ENCODE data around the gene PNRC1.
"Not testable (repeated sequence)": the region's sequence is repeated elsewhere in the genome, so short reads cannot be mapped to it uniquely, and the experiment has no call there.

PNRC1 gene

DNA sequence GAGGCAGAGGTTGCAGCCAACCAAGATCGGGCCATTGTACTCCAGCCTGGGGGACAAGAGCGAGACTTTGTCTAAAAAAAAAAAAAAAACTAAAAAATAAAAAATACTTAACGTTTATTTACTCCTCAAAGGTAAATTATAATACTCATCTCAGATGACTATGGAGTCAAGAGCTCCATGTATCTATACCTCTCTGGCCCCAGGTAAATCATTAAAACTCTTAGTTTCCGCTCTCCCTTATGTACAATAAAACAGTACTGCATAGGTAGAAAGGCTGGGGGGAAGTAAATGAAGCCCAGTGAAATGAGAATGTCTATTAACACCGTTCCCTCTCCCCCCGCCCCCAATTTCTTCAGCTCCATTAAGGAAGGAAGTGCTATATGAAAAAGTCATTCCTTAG, 36.2 kb downstream of the PNRC1 start:
- DNase-seq = no peak

GRCh38 chr6:89117211-89118108, 36.9 kb downstream of the PNRC1 start, which contains the start of gene SRSF12:
Gene SRSF12 (minus strand): TSS chr6:89118071. CDS start chr6:89117887, 184 bp downstream.
- DNase-seq = peak; percentile 42

GRCh38 chr6:89118931-89119330, 38.4 kb downstream of the PNRC1 start:
- no peak for DNase-seq

- DNase-seq = no peak
These were observed 39.8 kb downstream of the PNRC1 start for GRCh38 chr6:89120371-89120770.

- DNase-seq = no peak
These were observed 41.4 kb downstream of the PNRC1 start for GRCh38 chr6:89121934-89122333.

DNA sequence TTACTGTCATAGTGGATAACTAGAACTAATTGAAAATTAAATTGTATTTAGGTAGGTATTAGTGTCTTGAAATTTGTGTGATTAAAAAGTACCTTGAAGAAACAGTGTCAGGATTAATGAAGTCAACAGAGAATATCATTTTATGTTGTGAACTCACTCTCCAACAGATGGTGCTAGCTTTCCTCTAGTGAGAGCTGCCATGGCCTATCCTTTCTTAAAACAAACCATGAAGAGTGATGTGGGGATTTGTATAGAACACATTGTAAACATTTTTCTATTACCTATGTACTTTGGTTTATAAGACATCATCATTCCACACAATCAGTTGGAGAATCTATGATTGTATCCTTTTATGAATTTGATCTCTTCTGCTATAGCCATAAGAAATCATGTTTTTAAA, 42.1 kb downstream of the PNRC1 start:
- DNase-seq = peak; percentile 32

DNA sequence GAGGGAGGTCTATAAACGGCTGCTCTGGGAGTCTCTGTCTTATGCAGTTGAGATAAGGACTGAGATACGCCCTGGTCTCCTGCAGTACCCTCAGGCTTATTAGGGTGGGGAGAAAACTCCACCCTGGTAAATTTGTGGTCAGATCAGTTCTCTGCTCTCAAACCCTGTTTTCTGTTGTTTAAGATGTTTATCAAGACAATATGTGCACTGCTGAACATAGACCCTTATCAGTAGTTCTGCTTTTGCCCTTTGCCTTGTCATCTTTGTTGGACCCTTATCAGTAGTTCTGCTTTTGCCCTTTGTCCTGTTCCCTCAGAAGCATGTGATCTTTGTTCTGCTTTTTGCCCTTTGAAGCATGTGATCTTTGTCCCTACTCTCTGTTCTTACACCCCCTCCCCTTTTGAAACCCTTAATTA, 47.7 kb downstream of the PNRC1 start:
- not testable (repeated sequence) for DNase-seq

- DNase-seq = no peak
These were observed 51.0 kb downstream of the PNRC1 start for GRCh38 chr6:89131599-89131998.

DNA sequence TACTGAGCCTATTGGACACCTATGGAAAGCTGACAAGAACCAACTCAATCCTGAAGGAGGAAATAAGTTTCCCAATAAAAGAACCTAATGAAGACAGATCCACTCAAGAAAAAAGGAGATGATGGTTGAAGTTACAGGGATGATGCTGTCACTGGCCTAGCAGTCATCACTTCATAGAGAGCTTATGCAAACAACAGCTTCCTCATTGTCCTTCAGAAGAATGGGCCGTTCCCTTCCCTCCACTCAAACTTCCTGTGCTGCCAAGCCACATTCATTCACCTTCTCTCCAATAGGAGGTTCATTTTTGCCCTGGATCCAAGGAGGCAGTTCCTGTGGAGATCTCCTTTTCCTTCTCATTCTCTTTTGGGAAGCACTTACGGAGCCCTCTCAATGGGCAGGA, 51.5 kb downstream of the PNRC1 start:
- DNase-seq = no peak

- DNase-seq = no peak
These were observed 53.4 kb downstream of the PNRC1 start for GRCh38 chr6:89133981-89134380.

DNA sequence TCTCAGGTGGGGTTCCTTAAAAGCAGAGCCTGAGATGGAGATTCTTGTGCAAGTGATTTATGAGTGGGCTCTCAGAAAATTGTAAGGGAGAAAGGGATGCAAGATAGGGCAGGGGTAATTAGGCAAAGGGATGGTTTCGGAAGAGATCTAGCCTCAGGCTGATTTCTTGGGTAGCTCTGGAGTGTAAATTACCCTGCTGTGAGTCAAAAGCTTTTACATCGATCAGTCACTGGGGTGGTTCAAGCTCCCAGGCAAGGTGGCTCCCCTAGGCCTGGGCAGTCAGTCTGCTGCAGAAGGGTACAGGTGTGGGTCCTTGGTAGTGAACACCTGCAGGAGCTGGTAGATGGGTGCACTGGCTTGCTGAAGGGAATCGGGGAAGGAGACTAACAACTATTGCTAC, 54.2 kb downstream of the PNRC1 start:
- DNase-seq = no peak

Measured in activated CD4-positive, alpha-beta T cell treated with anti-CD3 and anti-CD28 coated beads, Interleukin-10, Interleukin-2, amounts not matched to agents 100 ng/mL and 50 ng/mL, durations not matched to agents 16 hours and 8 hours (primary cell).